ENCODE measurements around the gene PYY. TPM values are rescaled to one million over a fixed set of nuclear protein-coding genes. Genes with fewer than 3 reads are reported as not detected.
A peak's percentile ranks its signal among the peaks of the same experiment; 100 is the strongest.

Gene PYY
- total RNA-seq, 1 donor from 2014 or later, result not detected

GRCh38 chr17:43958748-43959352, 5.1 kb upstream of the PYY start:
- intact Hi-C loops (cut with DNase I), result no loop called here
- no peak overlapping the region for H3K27ac ChIP-seq
- no peak for TF ChIP-seq CTCF (IDR thresholded peaks at IDR 0.05)

GRCh38 chr17:43956222-43956621, 2.5 kb upstream of the PYY start:
- Histone ChIP-seq H3K27me3 (peaks cover 38% of the 10 kb centered on the region), H3K27ac (no peak overlapping the region), H3K36me3 (no peaks in the 10 kb centered on the region), H3K4me1 (peaks cover 5% of the 10 kb centered on the region), H3K4me3 (no peak overlapping the region), H3K9me3 (no peaks in the 10 kb centered on the region)
- no peak for DNase-seq
- intact Hi-C loops (cut with DNase I), result no loop called here
- no peak for TF ChIP-seq CTCF (IDR thresholded peaks at IDR 0.05)
- no peak for ATAC-seq

More at GRCh38 chr17:43958748-43959352, 5.1 kb upstream of the PYY start:
- Histone ChIP-seq H3K4me1 (no peaks in the 10 kb centered on the region), H3K27me3 (peaks cover 18% of the 10 kb centered on the region), H3K36me3 (no peaks in the 10 kb centered on the region), H3K9me3 (no peaks in the 10 kb centered on the region), H3K4me3 (no peak overlapping the region)
- ATAC-seq (no peak), DNase-seq (no peak)

GRCh38 chr17:43952724-43953666, 745 bp downstream of the PYY start:
- H3K4me3 ChIP-seq, result no peak overlapping the region
- ATAC-seq (peak; percentile 8), DNase-seq (no peak)
- no peaks in the 10 kb centered on the region for H3K36me3 ChIP-seq
- H3K9me3 ChIP-seq, result no peaks in the 10 kb centered on the region
- peaks cover 5% of the 10 kb centered on the region for H3K4me1 ChIP-seq
- H3K27ac ChIP-seq, result no peak overlapping the region
- intact Hi-C loops (cut with DNase I), result no loop called here
- no peak for TF ChIP-seq CTCF (IDR thresholded peaks at IDR 0.05)
- peaks cover 64% of the 10 kb centered on the region for H3K27me3 ChIP-seq

- peak; percentile 23 for ATAC-seq
- no peak for TF ChIP-seq CTCF (IDR thresholded peaks at IDR 0.05)
- Histone ChIP-seq H3K27me3 (peaks cover 68% of the 10 kb centered on the region), H3K4me3 (no peak overlapping the region), H3K36me3 (no peaks in the 10 kb centered on the region), H3K4me1 (peaks cover 5% of the 10 kb centered on the region), H3K27ac (no peak overlapping the region), H3K9me3 (no peaks in the 10 kb centered on the region)
- DNase-seq, result no peak
- intact Hi-C loops (cut with DNase I), result no loop called here
These were observed 1.4 kb downstream of the PYY start for GRCh38 chr17:43952351-43952723.

- no peaks in the 10 kb centered on the region for H3K9me3 ChIP-seq
- ATAC-seq (no peak), DNase-seq (no peak)
- no peak overlapping the region for H3K4me3 ChIP-seq
- peaks cover 5% of the 10 kb centered on the region for H3K4me1 ChIP-seq
- TF ChIP-seq CTCF (IDR thresholded peaks at IDR 0.05), result no peak
- H3K27me3 ChIP-seq, result peaks cover 70% of the 10 kb centered on the region
- intact Hi-C loops (cut with DNase I), result no loop called here
- no peak overlapping the region for H3K27ac ChIP-seq
- no peaks in the 10 kb centered on the region for H3K36me3 ChIP-seq
These were observed 2.0 kb downstream of the PYY start for GRCh38 chr17:43951750-43952149.

Measured in upper lobe of right lung (tissue), 1 donor.